GM12873 (cell line): ENCODE measurements around the gene ARHGAP28.

Experiments
- TF ChIP-seq, protein P1 (sequence below): IDR thresholded peaks from 2 replicates; pipeline ENCODE4 v1.5.1; 2012; ENCODE audit warnings: low read depth, mild to moderate bottlenecking, moderate library complexity, low read length, control low read depth; ENCODE audit not compliant: insufficient read depth; ENCODE audit errors: missing control alignments

The ARHGAP28 gene

DNA sequence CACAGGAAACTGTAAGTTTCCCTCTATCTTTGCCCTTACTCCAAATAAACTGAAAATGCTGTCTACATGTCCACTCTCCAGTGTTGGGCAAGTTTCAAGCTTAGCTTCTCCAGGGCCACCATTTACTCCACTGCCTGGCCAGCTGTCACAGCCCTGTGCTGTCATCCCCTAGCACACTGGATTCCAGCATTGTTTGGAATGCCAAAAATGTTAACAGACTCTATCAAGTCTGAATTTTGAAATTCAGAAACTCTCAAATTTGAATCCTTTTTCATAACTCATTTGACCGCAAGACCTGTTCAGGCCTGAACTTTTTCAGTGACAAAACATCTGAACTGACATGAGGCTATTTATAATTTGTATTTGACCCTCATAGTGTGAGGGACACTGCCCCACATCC is 5.2 kb upstream of the ARHGAP28 start:
- TF ChIP-seq, protein P1, sequence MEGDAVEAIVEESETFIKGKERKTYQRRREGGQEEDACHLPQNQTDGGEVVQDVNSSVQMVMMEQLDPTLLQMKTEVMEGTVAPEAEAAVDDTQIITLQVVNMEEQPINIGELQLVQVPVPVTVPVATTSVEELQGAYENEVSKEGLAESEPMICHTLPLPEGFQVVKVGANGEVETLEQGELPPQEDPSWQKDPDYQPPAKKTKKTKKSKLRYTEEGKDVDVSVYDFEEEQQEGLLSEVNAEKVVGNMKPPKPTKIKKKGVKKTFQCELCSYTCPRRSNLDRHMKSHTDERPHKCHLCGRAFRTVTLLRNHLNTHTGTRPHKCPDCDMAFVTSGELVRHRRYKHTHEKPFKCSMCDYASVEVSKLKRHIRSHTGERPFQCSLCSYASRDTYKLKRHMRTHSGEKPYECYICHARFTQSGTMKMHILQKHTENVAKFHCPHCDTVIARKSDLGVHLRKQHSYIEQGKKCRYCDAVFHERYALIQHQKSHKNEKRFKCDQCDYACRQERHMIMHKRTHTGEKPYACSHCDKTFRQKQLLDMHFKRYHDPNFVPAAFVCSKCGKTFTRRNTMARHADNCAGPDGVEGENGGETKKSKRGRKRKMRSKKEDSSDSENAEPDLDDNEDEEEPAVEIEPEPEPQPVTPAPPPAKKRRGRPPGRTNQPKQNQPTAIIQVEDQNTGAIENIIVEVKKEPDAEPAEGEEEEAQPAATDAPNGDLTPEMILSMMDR, result no peak

DNA sequence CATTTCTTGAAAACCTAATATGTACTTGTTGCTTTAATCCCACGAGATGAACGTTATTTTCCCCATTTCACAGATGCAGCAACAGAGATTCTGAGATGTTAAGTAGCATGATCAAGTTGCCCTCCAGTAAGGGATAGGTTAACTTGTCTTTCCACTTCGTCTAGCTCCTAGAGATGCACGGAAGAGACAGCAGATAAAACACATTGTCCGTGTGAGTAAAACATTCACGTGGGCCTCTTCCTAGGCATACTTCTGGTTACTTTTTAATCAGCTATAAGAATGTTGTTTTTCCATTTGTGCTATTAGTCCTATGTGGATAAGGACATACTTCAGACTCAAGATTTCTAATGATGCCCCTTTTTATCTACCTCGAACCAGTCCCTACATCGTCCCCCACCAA is 1.2 kb upstream of the ARHGAP28 start:
- TF ChIP-seq, protein P1, result no peak

GRCh38 chr18:6728809-6729246 is 688 bp upstream of the ARHGAP28 start:
- TF ChIP-seq, protein P1, result no peak

DNA sequence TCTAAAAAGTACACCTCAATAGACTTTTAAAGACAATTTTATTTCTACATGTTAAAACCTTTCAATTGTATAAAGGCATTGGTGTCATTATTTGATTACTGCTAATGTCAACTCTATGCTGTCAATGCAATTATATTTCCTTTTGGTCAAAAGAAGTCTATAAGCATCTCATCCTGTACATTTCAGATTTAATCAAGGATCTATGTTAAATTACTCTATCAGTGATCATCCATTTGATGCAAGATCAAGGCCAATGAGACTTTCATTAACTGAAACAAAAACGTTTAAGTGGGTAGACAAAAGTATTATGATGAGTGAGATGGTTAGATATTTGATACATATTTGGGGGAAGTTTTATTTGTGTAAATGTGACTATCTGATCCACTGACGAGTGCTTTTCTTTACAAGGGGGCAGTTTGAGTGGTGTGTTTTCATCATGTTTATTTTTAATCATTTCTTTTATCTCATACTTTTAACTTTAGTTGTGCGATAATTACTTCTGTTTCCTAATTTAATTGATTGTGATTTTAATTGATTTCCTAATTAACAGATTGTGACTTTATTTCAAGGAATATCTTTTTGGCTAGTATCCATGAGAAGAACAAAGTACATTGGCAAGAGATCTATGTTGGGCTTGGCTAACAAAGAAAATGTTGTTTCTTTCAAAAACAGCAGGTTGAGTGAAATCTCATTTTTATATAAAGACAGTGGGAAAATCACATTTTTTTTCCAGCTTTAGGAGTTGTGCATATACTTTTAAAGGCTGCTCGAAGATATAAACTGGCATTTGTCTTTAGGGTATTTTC is 1.1 kb downstream of the ARHGAP28 start:
- TF ChIP-seq, protein P1, result no peak

- TF ChIP-seq, protein P1, result no peak
Observed at GRCh38 chr18:6731222-6731596, 1.7 kb downstream of the ARHGAP28 start.

DNA sequence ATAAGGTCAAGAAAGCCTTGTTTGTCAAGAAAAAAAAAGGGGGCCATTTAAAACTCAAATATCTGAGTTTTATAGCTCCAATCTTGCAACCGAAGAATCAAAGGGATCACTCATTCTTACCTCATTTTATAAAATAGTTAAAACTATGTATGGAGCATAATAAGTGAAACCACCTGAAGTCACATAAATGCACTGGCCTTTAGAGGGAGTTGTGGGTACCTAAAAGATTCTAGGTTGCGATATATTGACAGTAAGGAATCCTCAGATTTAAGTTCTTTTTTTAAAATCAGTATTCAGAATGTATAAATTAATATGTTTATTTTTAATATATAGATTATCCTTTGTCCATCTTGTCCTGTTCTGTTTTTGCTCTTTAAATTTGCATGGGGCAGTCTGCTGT is 3.4 kb downstream of the ARHGAP28 start:
- TF ChIP-seq, protein P1, result no peak

GRCh38 chr18:6733758-6734157 is 4.2 kb downstream of the ARHGAP28 start:
- TF ChIP-seq, protein P1, result no peak
